NCI-H774 (cell line): ENCODE results near the gene PGPEP1.

Source experiments
- DNase-seq: peaks from one replicate; lab custom pipeline; 2025; lab: John Stamatoyannopoulos, UW

The PGPEP1 gene

GRCh38 chr19:18340190-18340989 is at the start of gene PGPEP1:
TSS of gene PGPEP1 (plus strand) at chr19:18340598. CDS start at chr19:18340682, 84 bp downstream.
- DNase-seq: peak; percentile 47

- DNase-seq: no peak
These were observed 49.3 kb upstream of the PGPEP1 start for GRCh38 chr19:18291019-18291524.

- no peak for DNase-seq
These were observed 48.6 kb upstream of the PGPEP1 start for GRCh38 chr19:18291590-18292461.

DNA sequence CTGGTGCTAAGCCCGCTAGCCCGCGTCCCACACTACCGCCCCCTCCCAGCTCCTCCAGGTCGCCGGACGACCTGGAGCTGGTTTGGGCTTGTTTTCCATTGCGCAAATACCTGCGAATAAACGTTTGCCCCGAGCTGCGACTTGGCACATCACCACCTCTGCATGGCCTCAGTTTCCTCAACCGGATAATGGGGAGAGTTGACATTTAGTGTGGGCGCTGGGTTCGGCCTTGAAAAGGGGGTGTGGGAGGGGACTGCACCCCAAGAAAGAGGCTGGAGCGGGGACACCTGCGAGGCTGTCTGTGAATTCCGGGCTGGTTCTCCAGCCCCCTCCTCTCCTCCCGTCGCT is 48.0 kb upstream of the PGPEP1 start:
- no peak for DNase-seq

DNA sequence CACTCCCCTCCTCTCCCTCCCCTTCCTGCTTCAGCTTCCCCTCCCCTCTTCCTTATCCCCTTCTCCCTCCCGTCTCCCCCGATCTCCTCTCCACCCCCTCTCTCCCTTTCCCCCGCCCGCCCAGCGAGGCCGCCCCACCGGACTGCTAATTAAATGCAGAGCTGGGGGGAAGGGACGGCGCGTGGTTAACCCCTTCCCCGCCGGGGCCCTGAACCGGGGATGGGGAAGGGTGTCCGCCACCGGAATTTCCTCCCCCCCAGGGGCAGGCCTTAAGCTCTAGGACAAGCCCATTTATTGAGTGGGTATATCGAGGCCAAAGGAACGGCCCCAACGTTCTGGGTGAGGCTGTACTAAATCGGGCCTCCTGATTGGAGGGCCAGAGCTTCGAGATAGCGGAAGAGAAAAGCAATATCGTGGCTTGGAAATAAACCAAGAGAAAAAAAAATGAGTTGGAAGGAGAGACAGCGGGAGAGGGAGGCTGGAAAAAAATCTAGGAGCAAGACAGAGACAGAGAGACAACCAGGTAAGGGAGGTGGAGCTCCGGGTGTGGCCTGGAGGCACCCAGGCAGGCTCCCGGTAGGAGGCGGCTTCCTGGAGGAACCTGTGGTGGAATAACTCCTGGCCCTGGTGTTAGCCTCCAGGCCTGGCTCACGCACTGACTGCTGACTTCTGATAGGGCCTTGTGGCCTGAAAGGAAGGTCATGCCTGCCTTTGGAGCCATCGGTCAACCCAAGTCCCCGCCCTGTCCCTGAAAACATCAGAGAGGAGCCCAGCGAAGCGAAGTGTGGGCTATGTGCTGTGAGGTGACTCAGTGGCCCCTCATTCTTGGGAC is 47.4 kb upstream of the PGPEP1 start:
- DNase-seq: no peak

- no peak for DNase-seq
These were observed 46.5 kb upstream of the PGPEP1 start for GRCh38 chr19:18293642-18294466.

DNA sequence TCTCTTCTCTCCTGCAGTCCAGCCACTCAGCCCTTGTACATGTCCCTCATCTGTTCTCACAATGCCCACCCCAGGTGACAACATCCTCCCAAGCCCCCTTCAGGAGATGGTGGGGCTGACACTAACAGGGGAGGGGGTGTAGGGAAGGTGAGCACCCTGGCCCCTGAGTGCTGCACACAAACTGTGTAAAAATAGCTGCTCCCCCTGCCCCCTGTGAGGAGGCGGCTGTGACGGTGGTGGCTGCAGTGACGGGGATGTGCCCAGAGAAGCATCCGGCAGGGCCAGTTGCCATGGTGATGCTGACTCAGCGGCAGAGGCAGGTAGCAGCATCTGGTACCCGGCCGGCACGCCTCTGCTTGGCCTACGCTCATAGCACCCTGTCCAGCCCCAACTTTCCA is 45.9 kb upstream of the PGPEP1 start:
- DNase-seq: no peak

DNA sequence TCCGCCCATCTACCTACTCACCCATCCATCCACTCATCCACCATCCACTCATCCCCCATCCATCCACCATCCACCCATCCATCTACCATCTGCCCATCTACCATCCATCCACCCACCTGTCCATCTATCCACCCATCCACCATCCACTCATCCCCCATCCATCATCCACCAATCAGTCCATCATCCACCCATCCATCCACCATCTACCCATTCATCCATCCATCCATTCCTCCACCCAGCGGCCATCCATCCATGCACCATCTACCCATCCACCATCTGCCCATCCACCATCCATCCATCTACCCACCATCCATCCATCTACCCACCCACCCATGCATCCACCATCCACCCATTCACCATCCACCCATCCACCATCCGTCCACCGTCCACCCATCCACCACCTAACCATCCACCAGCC is 45.4 kb upstream of the PGPEP1 start:
- no peak for DNase-seq

GRCh38 chr19:18297308-18297707 is 43.1 kb upstream of the PGPEP1 start:
- no peak for DNase-seq

DNA sequence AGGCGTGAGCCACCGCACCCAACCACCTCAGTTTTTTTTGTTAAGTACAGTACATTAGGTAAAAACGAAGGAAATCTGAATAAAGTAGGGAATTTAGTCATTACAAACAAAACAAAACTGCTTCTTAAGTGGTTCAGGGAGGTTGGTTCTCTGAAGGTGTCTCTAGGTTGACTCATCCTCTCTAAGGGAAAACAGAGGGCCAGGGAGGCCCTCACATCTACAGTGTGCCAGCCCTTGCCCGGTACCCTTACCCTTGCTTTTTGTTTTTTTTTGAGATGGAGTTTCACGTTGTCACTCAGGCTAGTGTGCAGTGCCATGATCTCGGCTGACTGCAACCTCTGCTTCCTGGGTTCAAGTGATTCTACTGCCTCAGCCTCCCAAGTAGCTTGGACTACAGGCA is 41.8 kb upstream of the PGPEP1 start:
- DNase-seq: no peak

DNA sequence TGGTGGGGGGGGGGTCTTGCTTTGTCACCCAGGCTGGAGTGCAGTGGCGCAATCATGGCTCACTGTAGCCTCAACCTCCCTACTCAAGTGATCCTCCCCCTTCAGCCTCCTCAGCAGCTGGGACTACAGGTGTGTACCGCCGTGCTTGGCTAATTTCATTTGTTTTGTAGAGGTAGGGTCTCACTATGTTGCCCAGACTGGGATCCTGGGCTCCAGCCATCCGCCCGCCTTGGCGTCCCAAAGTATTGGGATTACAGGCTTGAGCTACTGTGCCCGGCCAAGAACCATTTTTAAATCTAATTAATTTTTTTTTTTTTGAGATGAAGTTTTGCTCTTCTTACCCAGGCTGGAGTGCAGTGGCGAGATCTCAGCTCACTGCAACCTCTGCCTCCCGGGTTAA is 40.7 kb upstream of the PGPEP1 start:
- no peak for DNase-seq

DNA sequence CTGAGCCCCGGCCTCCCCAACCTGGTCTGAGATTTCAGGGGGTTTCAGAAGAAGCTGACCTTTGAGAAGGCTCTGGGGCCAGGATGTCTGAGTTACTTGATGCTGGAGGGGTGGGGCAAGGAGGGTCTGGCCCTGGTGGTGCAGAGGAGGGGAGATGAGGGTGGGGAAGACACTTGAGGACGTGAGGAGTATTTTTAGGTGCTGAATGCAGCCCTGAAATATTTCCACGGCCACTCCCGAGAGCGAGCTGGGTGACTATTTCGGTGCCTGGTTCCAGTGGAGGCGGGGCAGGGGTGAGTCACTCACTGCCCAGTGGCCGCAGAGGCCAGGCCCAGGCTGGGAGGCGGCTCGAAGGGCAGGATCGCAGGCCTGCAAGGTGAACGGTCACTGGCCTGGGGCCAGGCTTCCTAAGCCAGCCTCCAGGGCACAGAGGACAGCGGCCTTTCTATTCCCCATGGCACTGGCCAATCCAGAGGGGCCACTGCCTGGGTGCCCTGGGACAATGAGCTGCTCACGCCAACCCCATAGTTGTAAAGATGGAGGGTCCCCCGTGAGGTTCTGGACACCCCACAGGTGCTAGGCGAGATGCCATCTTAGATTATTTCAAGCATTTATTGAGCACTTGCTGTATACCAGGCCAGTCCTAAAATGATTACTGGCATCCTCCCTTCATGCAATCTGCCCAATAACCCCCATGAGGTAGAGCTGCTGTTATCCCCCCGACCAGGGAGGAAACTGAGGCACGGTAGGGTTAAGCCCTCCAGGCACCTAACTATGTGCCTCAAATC is 39.3 kb upstream of the PGPEP1 start:
- no peak for DNase-seq

DNA sequence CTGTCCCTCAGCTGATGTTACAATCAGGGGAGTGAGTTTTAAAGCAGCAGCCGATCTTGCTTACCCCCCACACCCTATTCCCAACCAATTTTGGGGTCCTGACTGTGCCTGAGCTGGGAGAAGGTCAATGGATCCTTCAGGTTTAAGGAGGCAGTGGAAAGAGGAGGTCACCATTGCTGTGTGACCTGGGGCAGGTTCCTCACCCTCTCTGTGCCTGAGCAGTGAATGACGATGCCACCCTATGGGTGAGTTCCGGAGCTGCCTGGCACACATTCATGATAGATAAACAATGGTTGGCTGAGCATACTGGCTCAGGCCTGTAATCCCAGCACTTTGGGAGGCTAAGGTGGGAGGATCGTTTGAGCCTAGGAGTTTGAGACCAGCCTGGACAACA is 38.7 kb upstream of the PGPEP1 start:
- DNase-seq: no peak

DNA sequence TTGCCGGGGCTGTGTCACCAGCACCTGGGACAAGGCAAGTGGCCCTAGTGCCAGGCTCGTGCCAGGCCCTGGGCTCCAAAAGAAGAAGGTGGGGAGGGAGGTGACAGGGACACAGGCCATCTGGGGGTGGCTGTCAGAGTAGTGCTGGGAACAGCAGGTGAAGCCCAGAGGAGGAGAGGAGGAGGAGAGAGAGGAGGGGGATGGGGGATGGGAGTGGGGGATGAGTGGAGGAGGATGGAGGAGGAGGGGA is 36.3 kb upstream of the PGPEP1 start:
- no peak for DNase-seq

DNA sequence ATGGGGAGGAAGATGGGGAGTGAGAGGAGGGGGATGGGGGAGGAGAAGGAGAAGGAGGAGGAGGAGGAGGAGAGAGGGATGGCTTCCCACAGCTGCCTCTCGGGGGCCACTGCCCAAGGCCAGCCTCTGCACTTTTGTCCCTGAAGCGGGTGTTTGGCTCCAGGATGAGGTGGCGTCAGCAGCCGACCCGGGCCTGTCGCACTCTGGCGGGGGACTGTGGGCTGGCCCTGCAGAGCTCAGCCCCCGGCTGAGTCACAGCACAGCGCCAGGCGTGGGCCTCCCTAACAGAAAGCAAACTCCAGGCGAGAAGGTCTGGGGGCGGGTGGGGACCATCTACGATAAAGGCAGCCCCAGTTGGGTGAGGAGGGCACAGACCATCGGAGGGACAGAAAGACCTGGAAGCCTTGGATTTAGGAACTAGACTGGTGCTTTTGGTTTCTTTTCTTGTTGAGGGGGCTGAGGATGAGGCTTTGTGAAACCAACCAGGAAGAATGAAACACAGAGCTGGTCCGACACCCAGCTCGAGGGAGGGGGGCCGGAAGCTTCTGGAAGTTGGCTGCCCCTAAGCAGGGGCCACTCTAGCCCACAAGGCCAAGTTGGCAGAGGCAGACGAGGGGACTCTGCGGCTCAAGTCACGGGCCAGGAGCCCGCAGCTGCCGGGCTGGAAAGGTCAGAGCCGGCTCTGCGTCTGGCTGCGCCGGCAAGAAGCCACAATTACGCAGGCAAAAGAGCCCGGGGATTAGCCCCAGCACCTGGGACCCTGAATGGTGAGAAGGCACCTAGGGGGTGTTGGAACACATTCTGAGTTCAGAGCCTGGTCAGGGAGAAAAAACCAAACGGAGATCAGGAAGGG is 35.7 kb upstream of the PGPEP1 start:
- DNase-seq: no peak

DNA sequence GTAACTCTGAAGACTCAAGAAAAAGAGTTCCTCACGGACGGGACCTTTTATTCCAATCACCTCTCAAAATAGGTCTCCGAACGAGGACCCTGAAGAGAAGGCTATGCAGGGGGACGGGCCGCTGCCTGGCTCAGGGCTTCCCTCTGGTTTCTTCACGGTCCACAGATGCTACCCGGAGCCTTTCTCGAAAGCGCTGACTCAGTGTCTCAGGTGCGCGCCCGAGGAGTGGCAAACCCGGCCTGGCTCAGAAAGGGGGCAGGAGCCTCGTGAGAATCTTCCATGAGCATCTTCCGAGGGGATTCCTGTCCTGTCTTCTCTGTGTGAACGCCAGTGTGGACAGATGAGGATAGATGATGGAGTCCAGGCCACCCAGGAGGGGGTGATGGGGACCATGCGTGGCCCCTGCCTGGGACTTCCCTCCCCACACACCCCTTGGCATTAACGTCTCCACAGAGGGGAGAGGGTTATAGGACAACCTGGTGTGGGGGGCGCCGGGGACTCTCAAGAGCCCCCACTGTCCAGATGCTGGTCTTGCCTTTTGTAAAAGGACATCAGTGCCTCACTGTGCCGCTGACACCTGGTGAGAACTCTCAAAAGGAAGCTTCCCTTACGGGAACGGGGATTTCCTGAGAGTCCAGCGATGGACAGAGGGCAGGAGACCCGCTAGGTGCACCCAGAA is 34.0 kb upstream of the PGPEP1 start:
- no peak for DNase-seq

GRCh38 chr19:18306888-18307260 is 33.5 kb upstream of the PGPEP1 start:
- no peak for DNase-seq

GRCh38 chr19:18307271-18307681 is 33.1 kb upstream of the PGPEP1 start:
- no peak for DNase-seq
